Measurements from ENCODE around the gene CES2. TPM values are rescaled to one million over a fixed set of nuclear protein-coding genes. Genes with fewer than 3 reads are reported as not detected.

The CES2 gene
- total and polyA plus RNA-seq, 2 of the 8 experiments (the other 6 are each of a cell fraction or from before 2014, with no cell fraction given) = 8.6 to 14.7 TPM

DNA sequence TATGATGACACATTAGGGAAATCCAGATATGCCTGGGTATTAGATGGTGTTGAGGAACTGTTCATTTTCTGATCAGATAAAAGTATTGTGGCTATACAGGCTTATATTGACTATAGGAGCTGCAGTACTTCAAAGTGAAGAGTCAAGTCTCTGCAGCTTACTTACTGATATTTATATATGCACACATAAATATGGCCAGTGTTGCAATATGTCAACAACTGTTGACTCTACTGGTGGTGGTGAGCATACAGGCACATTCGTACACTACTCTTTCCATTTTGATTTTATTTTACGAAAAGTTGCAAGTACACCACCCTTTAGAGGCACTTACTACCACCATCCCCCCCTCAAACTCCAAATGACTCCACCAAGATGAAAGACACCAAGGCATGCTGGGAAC lies 3.7 kb upstream of the CES2 start:
- H3K9ac ChIP-seq (replicated peaks in 1 of 4; ENCODE audit: extremely low read depth in 1 of 4, low read depth in 3 of 4, low read length in 3 of 4) = no peak overlapping the region
- H3K4me2 ChIP-seq (ENCODE audit: insufficient read depth in 1 of 2, low read depth in 2 of 2, low read length in 2 of 2) = no peak overlapping the region
- H4K8ac ChIP-seq (ENCODE audit: extremely low read depth, insufficient read depth, low read length) = no peak overlapping the region
- no peak overlapping the region for H4K5ac ChIP-seq (ENCODE audit: insufficient read length, low read depth, low read length)
- CTCF ChIA-PET (ENCODE audit: partially characterized antibody) = interaction anchor here (0.7 to 5.5 kb wide), 10 partner anchors 9 to 172 kb away, joined by 3 to 44 read pairs (median 4); no protein-coding TSS in a partner anchor
- no peak overlapping the region for H2AK5ac ChIP-seq (ENCODE audit: low read depth, low read length)
- H3K4ac ChIP-seq (replicated peaks; ENCODE audit: insufficient read length, low read depth, low read length) = no peak overlapping the region
- H3K27ac ChIP-seq (ENCODE audit: low read depth, low read length) = no peak overlapping the region
- no peaks in the 10 kb centered on the region for H3K9me3 ChIP-seq (ENCODE audit: insufficient read depth in 2 of 2, low read depth in 1 of 2, low read length in 1 of 2)
- H2AFZ ChIP-seq (ENCODE audit: low read length) = no peak overlapping the region
- H3K4me1 ChIP-seq (replicated peaks in 1 of 4; ENCODE audit: control insufficient read depth in 3 of 4, insufficient read depth in 4 of 4, low read length in 3 of 4) = peaks cover 0 to 13% (median 8%) of the 10 kb centered on the region in 4 experiments; a peak in 5 of 7 replicates
- no peak for TF ChIP-seq EZH2 (IDR thresholded peaks at IDR 0.05; ENCODE audit: low read depth, low read length, severe bottlenecking)
- H3K23me2 ChIP-seq (ENCODE audit: low read depth, low read length) = peaks cover 15% of the 10 kb centered on the region; the same call in 1 of the 2 replicates
- H2BK5ac ChIP-seq (ENCODE audit: low read depth, low read length) = no peak overlapping the region
- peaks cover 0 to 3% (median under 1%) of the 10 kb centered on the region in 4 experiments; a peak in 3 of 8 replicates for H3K36me3 ChIP-seq (ENCODE audit: control insufficient read depth in 2 of 4, insufficient read depth in 4 of 4, low read length in 3 of 4)
- H3K79me2 ChIP-seq (ENCODE audit: control insufficient read depth in 1 of 2, insufficient read depth in 2 of 2, low read length in 2 of 2) = no peaks in the 10 kb centered on the region; a peak in 1 of 4 replicates
- H3K14ac ChIP-seq (ENCODE audit: insufficient read length) = no peak overlapping the region
- no peak overlapping the region for H3K56ac ChIP-seq (replicated peaks; ENCODE audit: insufficient read length, low read depth, low read length)
- no peak overlapping the region for H2BK12ac ChIP-seq (ENCODE audit: low read depth, low read length)
- POLR2A ChIA-PET (ENCODE audit: partially characterized antibody) = interaction anchor here (1.2 to 2.0 kb wide), 2 partner anchors 10 to 51 kb away, joined by 4 to 7 read pairs; partner anchors contain the start of gene PDP2
- 96% methylated on average over 2 of the region's 2 CpGs; no CpG with 5 or more reads in 1 of the 2 experiments for WGBS, 2 experiments (ENCODE audit: extremely low coverage in 1 of 2, insufficient coverage in 1 of 2, insufficient read length in 1 of 2, insufficient replicate concordance in 2 of 2, low coverage in 1 of 2, low lambda C conversion rate in 2 of 2, missing lambda C conversion rate in 1 of 2)
- no peak overlapping the region for H4K91ac ChIP-seq (replicated peaks; ENCODE audit: insufficient read length, low read length)
- no peak overlapping the region for H2BK15ac ChIP-seq (ENCODE audit: low read length)
- H3K79me1 ChIP-seq (ENCODE audit: low read depth, low read length) = no peaks in the 10 kb centered on the region; the same call in 1 of the 2 replicates
- H2BK120ac ChIP-seq (replicated peaks; ENCODE audit: low read depth, low read length) = no peak overlapping the region
- FAIRE-seq = no peak
- peaks cover 2% of the 10 kb centered on the region in 2 experiments for H4K20me1 ChIP-seq (replicated peaks in 1 of 2; ENCODE audit: control insufficient read depth in 1 of 2, insufficient read depth in 2 of 2, low read length in 2 of 2)
- H3K4me3 ChIP-seq (ENCODE audit: extremely low read depth in 1 of 4, insufficient read depth in 2 of 4, low read depth in 3 of 4, low read length in 4 of 4) = no peak overlapping the region
- H2BK20ac ChIP-seq (ENCODE audit: low read length) = no peak overlapping the region
- DNase-seq (ENCODE audit: low read depth in 1 of 2, low spot score in 2 of 2) = no peak
- H3K18ac ChIP-seq (ENCODE audit: extremely low read depth, low read length) = no peak overlapping the region
- no peak overlapping the region for H3K23ac ChIP-seq (ENCODE audit: insufficient read length)
- peaks cover 0 to 17% (median 11%) of the 10 kb centered on the region in 4 experiments; a peak in 5 of 7 replicates for H3K27me3 ChIP-seq (replicated peaks in 1 of 4; ENCODE audit: control insufficient read depth in 3 of 4, extremely low read depth in 1 of 4, insufficient read depth in 3 of 4, low read length in 3 of 4)

Measured in H1 (cell line).